HG02852 (cell line): ENCODE results near the gene CR1L.
"Not testable (repeated sequence)": the region's sequence is repeated elsewhere in the genome, so short reads cannot be mapped to it uniquely, and the experiment has no call there.

Experiments used
- ATAC-seq: cut with Tn5 transposase; IDR thresholded peaks from one replicate; pipeline ENCODE4 v1.9.1; 2021; ENCODE audit warnings: mild to moderate bottlenecking, moderate library complexity; ENCODE audit not compliant: unreplicated experiment

Gene CR1L

GRCh38 chr1:207680590-207681388 lies 35.9 kb downstream of the CR1L start:
- ATAC-seq, result not testable (repeated sequence)

GRCh38 chr1:207682872-207683434 lies 38.0 kb downstream of the CR1L start:
- not testable (repeated sequence) for ATAC-seq

- not testable (repeated sequence) for ATAC-seq
Observed at GRCh38 chr1:207690551-207690950, 45.6 kb downstream of the CR1L start.

- no peak for ATAC-seq
Observed at GRCh38 chr1:207691010-207691409, 46.1 kb downstream of the CR1L start.

GRCh38 chr1:207691841-207692240 lies 46.9 kb downstream of the CR1L start:
- ATAC-seq, result no peak

GRCh38 chr1:207692291-207692690 lies 47.4 kb downstream of the CR1L start:
- ATAC-seq, result not testable (repeated sequence)

- no peak for ATAC-seq
Observed at GRCh38 chr1:207695891-207696290, 51.0 kb downstream of the CR1L start.

- ATAC-seq, result no peak
Observed at GRCh38 chr1:207698822-207699483, 54.0 kb downstream of the CR1L start.

GRCh38 chr1:207702317-207702716 lies 57.4 kb downstream of the CR1L start:
- no peak for ATAC-seq

- ATAC-seq, result no peak
Observed at GRCh38 chr1:207703712-207704111, 58.8 kb downstream of the CR1L start.

GRCh38 chr1:207708004-207708403 lies 63.1 kb downstream of the CR1L start:
- not testable (repeated sequence) for ATAC-seq

GRCh38 chr1:207711285-207711684 lies 66.4 kb downstream of the CR1L start:
- no peak for ATAC-seq

GRCh38 chr1:207712701-207713100 lies 67.8 kb downstream of the CR1L start:
- ATAC-seq, result not testable (repeated sequence)

- ATAC-seq, result no peak
Observed at GRCh38 chr1:207713529-207713928, 68.6 kb downstream of the CR1L start.

GRCh38 chr1:207719234-207719633 lies 74.3 kb downstream of the CR1L start:
- ATAC-seq, result no peak

GRCh38 chr1:207728200-207728858 lies 83.4 kb downstream of the CR1L start:
- not testable (repeated sequence) for ATAC-seq

- not testable (repeated sequence) for ATAC-seq
Observed at GRCh38 chr1:207737503-207738157, 92.7 kb downstream of the CR1L start.

GRCh38 chr1:207738158-207738659 lies 93.3 kb downstream of the CR1L start:
- ATAC-seq, result not testable (repeated sequence)

GRCh38 chr1:207740207-207740606 lies 95.3 kb downstream of the CR1L start:
- ATAC-seq, result no peak

GRCh38 chr1:207742850-207743555 lies 98.1 kb downstream of the CR1L start:
- ATAC-seq, result no peak
